Coronary artery (tissue), 2 donors: ENCODE measurements around the gene ACAD10.
A peak's percentile ranks its signal among the peaks of the same experiment; 100 is the strongest.

ENCODE experiments used
- DNase-seq: peaks from one replicate; pipeline ENCODE4 v3.0.0-alpha.2; 2017; ENCODE audit warnings: low spot score
- H3K27ac ChIP-seq, 2 donors: fragments of 200-600 bp; sonication (generic); one replicate each; pipeline ENCODE4 v1.5.1; 2016 to 2019
- H3K4me3 ChIP-seq: fragments of 200-600 bp; sonication (generic); 2 replicates; pipeline ENCODE4 v1.5.1; 2016; ENCODE audit warnings: mild to moderate bottlenecking, moderate library complexity
- TF ChIP-seq, protein P1 (sequence below): fragments of 200-600 bp; sonication (generic); IDR thresholded peaks from one replicate; pipeline ENCODE4 v1.5.1; 2019; ENCODE audit warnings: antibody characterized with exemption

The ACAD10 gene

DNA sequence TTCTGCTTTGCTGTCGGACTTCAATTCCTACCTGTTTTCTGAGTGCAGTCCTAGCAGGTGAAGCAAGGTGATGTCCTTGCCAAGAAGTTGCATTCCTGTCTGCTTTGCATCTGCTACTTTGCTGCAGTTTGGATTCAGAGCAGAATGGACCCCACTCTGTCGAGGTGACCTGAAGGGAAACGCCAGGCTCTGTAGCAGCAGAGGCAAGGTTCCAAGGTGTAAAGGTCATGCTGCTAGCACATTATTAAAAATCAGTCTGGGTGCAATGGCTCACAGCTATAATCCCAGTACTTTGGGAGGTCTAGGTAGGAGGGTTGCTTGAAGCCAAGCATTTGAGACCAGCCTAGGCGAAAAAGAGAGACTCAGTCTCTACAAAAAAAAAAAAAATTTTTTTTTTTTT is 63.5 kb downstream of the ACAD10 start:
- TF ChIP-seq, protein P1, sequence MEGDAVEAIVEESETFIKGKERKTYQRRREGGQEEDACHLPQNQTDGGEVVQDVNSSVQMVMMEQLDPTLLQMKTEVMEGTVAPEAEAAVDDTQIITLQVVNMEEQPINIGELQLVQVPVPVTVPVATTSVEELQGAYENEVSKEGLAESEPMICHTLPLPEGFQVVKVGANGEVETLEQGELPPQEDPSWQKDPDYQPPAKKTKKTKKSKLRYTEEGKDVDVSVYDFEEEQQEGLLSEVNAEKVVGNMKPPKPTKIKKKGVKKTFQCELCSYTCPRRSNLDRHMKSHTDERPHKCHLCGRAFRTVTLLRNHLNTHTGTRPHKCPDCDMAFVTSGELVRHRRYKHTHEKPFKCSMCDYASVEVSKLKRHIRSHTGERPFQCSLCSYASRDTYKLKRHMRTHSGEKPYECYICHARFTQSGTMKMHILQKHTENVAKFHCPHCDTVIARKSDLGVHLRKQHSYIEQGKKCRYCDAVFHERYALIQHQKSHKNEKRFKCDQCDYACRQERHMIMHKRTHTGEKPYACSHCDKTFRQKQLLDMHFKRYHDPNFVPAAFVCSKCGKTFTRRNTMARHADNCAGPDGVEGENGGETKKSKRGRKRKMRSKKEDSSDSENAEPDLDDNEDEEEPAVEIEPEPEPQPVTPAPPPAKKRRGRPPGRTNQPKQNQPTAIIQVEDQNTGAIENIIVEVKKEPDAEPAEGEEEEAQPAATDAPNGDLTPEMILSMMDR, result no peak
- Histone ChIP-seq H3K27ac (no peak overlapping the region), H3K4me3 (no peak overlapping the region)
- no peak for DNase-seq

DNA sequence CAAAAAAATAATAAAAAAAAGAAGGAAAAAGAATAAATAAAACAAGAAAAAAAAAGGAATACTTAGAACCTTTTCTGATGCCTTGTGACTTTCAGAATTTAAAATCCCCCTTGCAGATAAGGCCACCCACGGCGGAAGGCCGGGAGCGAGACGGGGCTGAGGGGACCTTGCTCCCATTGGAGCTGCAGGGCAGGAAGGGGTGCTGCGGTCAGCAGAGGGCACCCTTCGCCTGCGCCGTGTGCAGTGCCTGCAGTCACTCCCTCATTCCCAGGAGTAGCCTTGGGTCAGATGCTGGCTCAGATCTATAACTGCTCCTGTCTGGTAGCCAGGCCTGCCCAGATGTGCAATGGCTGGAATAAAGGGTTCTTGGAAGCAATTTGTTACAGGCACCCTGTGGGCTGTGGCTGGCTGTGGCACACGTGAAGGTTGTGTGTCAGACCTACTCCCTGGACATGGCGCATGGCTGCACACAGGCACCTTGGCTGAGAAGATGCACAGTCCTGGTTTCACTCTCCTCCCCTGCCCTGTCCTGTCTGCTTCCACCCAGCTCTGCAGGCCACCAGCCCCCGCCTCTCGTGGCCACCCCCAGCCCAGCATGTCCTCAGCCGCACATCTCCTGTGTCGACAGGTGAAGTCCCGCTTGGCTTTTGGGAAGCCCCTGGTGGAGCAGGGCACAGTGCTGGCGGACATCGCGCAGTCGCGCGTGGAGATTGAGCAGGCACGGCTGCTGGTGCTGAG is 67.5 kb downstream of the ACAD10 start:
- no peak overlapping the region for H3K27ac ChIP-seq
- no peak for DNase-seq
- TF ChIP-seq, protein P1, result no peak

DNA sequence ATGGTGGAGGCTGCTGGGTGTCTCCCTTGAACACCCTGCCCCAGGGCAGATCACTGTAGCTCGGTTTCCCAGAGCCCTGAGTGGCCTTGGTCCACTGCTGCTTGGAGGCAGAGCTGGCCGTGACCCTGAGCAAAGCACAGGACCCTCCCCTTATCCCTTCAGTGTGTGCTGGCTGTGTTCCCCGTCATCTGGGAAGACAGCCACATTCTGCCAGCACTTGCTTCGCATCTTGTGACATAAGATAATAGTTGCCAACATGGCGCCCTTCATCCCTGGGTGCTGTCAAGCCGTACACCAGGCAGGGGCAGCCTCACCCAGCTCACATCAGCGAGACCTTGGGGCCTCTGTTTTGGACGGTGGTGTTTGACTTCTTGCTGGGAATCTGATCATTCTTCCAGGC is 68.8 kb downstream of the ACAD10 start:
- no peak for DNase-seq
- Histone ChIP-seq H3K27ac (no peak overlapping the region), H3K4me3 (no peak overlapping the region)
- TF ChIP-seq, protein P1, result no peak

More for the DNA sequence above, 67.5 kb downstream of the ACAD10 start:
- no peak overlapping the region for H3K4me3 ChIP-seq

DNA sequence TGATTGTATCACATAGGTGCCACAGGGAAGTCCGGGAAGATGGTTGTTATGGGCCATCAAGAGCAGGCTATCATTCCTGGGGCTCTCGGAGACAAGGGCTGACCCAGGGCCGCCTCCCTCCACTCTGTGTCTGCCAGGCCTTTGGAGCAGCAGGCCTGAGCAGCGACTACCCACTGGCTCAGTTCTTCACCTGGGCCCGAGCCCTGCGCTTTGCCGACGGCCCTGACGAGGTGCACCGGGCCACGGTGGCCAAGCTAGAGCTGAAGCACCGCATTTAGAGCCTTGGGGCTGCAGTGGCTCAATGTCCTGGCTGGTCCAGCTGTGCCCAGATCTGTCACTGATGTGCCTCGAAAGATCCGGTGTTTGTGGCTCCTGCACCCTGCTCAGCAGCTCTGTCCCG is 70.3 kb downstream of the ACAD10 start:
- Histone ChIP-seq H3K27ac (peak overlapping the region in 1 of 2 donors; percentile 67), H3K4me3 (no peak overlapping the region)
- no peak for DNase-seq
- TF ChIP-seq, protein P1, result no peak

DNA sequence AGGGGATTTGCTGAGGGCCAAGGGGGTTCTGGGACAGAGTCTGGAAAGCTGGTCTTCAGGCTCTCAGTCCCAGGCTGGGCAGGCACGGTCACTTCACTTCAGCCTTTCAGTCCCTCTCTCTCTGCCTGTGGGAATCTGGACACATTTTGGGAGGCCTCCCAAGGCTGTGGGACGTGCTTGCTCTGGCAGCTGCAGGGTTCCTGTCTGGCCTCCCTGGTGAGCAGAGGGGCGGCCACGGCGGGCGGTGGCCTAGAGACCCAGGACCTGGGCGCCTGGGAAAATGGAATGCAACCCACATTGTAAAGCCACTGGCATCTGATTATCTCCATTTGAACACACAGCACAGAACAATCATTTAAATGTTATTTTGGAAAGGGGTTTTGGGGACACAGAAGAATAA is 70.8 kb downstream of the ACAD10 start:
- Histone ChIP-seq H3K4me3 (no peak overlapping the region), H3K27ac (peak overlapping the region in 1 of 2 donors; percentile 67)
- no peak for DNase-seq
- TF ChIP-seq, protein P1, result no peak

DNA sequence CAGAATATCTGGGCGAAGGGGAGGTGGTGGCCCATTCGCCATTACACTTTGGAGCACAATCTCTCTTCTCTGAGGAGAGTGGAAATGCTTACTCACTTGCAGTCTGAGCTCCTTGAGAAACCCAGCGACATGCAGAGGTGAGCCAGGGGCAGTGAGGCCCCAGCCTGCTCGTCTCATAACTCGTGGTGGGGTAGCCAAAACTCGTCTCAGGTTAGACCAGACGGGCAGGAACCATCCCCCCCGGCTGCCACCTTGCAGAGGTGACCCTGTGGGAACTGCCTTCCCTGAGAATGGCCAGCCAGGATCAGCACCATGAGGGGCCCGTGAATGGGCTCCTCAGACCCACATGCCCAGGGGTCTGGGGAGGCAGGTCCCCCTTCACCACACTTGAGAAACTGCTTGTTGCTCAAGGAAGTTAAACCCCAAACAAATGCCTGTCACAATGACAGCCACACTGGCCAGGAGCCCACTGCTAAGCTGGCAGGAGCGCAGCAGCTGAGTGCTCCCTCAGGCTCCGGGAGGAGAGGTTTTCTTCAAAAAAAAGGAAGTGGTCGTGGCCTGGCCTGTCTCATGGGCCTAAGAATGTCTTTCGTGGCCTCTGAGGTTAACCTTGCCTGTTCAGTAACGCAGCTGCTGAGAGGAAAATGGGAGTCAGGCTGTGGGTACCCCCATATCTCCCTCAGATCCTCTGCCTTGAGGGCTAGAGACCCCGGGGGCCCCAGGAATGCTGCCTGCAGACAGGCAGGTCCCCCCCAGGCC is 71.7 kb downstream of the ACAD10 start:
- Histone ChIP-seq H3K27ac (peak overlapping the region; percentile 19 to 67), H3K4me3 (no peak overlapping the region)
- no peak for DNase-seq
- TF ChIP-seq, protein P1, result no peak
